SK-N-SH (cell line): Measurements from ENCODE around the gene PTBP2.

Experiments
- CTCF ChIP-seq: fragments of 200-600 bp; sonication (generic); IDR thresholded peaks from 2 replicates; pipeline ENCODE4 v1.6.1; 2017; ENCODE audit warnings: antibody characterized with exemption, mild to moderate bottlenecking, moderate library complexity
- NRF1 ChIP-seq: IDR thresholded peaks from 2 replicates; pipeline ENCODE4 v1.6.1; 2012; ENCODE audit warnings: low read depth, mild to moderate bottlenecking, low read length
- POLR2AphosphoS5 ChIP-seq: IDR thresholded peaks from 2 replicates; pipeline ENCODE4 v1.6.1; 2012; ENCODE audit warnings: low read depth, low read length
- RAD21 ChIP-seq: IDR thresholded peaks from 2 replicates; pipeline ENCODE4 v1.6.1; 2012; ENCODE audit warnings: mild to moderate bottlenecking, low read length
- RFX5 ChIP-seq: IDR thresholded peaks from 2 replicates; pipeline ENCODE4 v1.6.1; 2012; ENCODE audit warnings: mild to moderate bottlenecking, improper control_type of control experiment, low read length
- RXRA ChIP-seq: IDR thresholded peaks from 2 replicates; pipeline ENCODE4 v1.4.0; 2012; ENCODE audit warnings: low read depth, mild to moderate bottlenecking, borderline replicate concordance
- TAF1 ChIP-seq: IDR thresholded peaks from 2 replicates; pipeline ENCODE4 v1.6.1; 2012; ENCODE audit warnings: low read depth, mild to moderate bottlenecking, low read length, moderate library complexity, borderline replicate concordance
- TF ChIP-seq, protein P1 (sequence below): IDR thresholded peaks from 2 replicates; pipeline ENCODE4 v1.4.0; 2012; ENCODE audit warnings: low read depth
- TF ChIP-seq, protein P2 (sequence below): fragments of 150-350 bp; IDR thresholded peaks from 2 replicates; pipeline ENCODE4 v1.6.1; 2017; ENCODE audit warnings: antibody characterized with exemption, low read length, low read depth, borderline replicate concordance

DNA sequence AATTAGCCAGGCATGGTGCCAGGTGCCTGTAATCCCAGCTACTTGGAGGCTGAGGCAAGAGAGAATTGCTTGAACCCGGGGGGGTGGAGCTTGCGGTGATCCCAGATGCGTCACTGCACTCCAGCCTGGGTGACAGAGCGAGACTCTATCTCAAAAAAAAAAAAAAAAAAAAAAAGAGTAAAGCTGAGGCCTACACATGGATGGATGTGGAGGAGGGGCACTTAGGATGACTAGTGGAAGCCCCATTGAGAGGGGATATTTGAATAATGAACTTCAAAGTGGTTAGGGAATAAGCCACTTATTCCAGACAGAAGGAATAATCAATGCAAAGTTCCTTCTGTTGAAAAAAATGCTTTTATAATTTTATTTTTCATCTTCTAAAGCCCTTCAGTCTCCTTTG lies 51.4 kb downstream of the PTBP2 start:
- TF ChIP-seq RFX5 (no peak), POLR2AphosphoS5 (no peak), CTCF (no peak), NRF1 (no peak), TAF1 (no peak), RAD21 (no peak), RXRA (no peak)
- TF ChIP-seq, protein P1, sequence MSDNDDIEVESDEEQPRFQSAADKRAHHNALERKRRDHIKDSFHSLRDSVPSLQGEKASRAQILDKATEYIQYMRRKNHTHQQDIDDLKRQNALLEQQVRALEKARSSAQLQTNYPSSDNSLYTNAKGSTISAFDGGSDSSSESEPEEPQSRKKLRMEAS, result no peak
- TF ChIP-seq, protein P2, sequence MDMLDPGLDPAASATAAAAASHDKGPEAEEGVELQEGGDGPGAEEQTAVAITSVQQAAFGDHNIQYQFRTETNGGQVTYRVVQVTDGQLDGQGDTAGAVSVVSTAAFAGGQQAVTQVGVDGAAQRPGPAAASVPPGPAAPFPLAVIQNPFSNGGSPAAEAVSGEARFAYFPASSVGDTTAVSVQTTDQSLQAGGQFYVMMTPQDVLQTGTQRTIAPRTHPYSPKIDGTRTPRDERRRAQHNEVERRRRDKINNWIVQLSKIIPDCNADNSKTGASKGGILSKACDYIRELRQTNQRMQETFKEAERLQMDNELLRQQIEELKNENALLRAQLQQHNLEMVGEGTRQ, result no peak
